Effector memory CD8-positive, alpha-beta T cell (primary cell): Measurements from ENCODE around the gene TBC1D16.

Experiments used
- ATAC-seq: fragments of 150-1000 bp; cut with Tn5 transposase; replicated peaks from 2 replicates; pipeline ENCODE4 v1.10.0; 2021; ENCODE audit warnings: mild to moderate bottlenecking, moderate library complexity
- DNase-seq, 3 experiments: peaks; one replicate each; pipeline ENCODE4 v3.0.0; 2021
- H3K27ac Mint-ChIP-seq, 2 donors: one replicate each; pipeline ENCODE4 v1.8.0; 2022; ENCODE audit warnings: mild to moderate bottlenecking in 2 of 2, mixed read lengths in 2 of 2, moderate library complexity in 2 of 2
- H3K27me3 Mint-ChIP-seq, 2 donors: one replicate each; pipeline ENCODE4 v1.8.0; 2022; ENCODE audit warnings: mixed read lengths in 2 of 2
- H3K36me3 Mint-ChIP-seq: one replicate; pipeline ENCODE4 v1.8.0; 2022; ENCODE audit warnings: mild to moderate bottlenecking, moderate library complexity, mixed read lengths; ENCODE audit not compliant: insufficient read depth
- H3K4me1 Mint-ChIP-seq, 2 donors: one replicate each; pipeline ENCODE4 v1.8.0; 2022; ENCODE audit warnings: low read depth in 2 of 2, mixed read lengths in 2 of 2
- H3K4me3 Mint-ChIP-seq, 2 donors: one replicate each; pipeline ENCODE4 v1.8.0; 2022; ENCODE audit warnings: mild to moderate bottlenecking in 2 of 2, mixed read lengths in 2 of 2, moderate library complexity in 2 of 2
- H3K9me3 Mint-ChIP-seq, 2 donors: one replicate each; pipeline ENCODE4 v1.8.0; 2022; ENCODE audit warnings: mixed read lengths in 2 of 2

The TBC1D16 gene

GRCh38 chr17:80025796-80026195 lies 9.9 kb downstream of the TBC1D16 start:
- no peak overlapping the region for H3K4me3 Mint-ChIP-seq
- H3K27ac Mint-ChIP-seq: no peak overlapping the region
- DNase-seq (no peak), ATAC-seq (no peak)
- no peaks in the 10 kb centered on the region for H3K4me1 Mint-ChIP-seq
- H3K27me3 Mint-ChIP-seq: no peaks in the 10 kb centered on the region
- H3K9me3 Mint-ChIP-seq: no peaks in the 10 kb centered on the region
- H3K36me3 Mint-ChIP-seq: peaks cover 3% of the 10 kb centered on the region

- DNase-seq (no peak), ATAC-seq (no peak)
- Mint-ChIP-seq H3K27ac (no peak overlapping the region), H3K27me3 (no peaks in the 10 kb centered on the region), H3K9me3 (no peaks in the 10 kb centered on the region), H3K4me3 (no peak overlapping the region), H3K4me1 (no peaks in the 10 kb centered on the region), H3K36me3 (peaks cover 3% of the 10 kb centered on the region)
Measured at GRCh38 chr17:80025140-80025539, 10.5 kb downstream of the TBC1D16 start.

- Mint-ChIP-seq H3K4me1 (no peaks in the 10 kb centered on the region), H3K9me3 (no peaks in the 10 kb centered on the region), H3K27ac (no peak overlapping the region), H3K4me3 (no peak overlapping the region), H3K27me3 (no peaks in the 10 kb centered on the region), H3K36me3 (peaks cover 3% of the 10 kb centered on the region)
- DNase-seq (no peak), ATAC-seq (no peak)
Measured at GRCh38 chr17:80024206-80024972, 11.3 kb downstream of the TBC1D16 start.

- ATAC-seq (no peak), DNase-seq (no peak)
- H3K27ac Mint-ChIP-seq: no peak overlapping the region
- no peaks in the 10 kb centered on the region for H3K4me1 Mint-ChIP-seq
- H3K36me3 Mint-ChIP-seq: peaks cover 3% of the 10 kb centered on the region
- H3K4me3 Mint-ChIP-seq: no peak overlapping the region
- H3K9me3 Mint-ChIP-seq: no peaks in the 10 kb centered on the region
- H3K27me3 Mint-ChIP-seq: no peaks in the 10 kb centered on the region
Measured at GRCh38 chr17:80023481-80024205, 12.0 kb downstream of the TBC1D16 start.

GRCh38 chr17:80021600-80021999 lies 14.1 kb downstream of the TBC1D16 start:
- DNase-seq (no peak), ATAC-seq (no peak)
- Mint-ChIP-seq H3K36me3 (peaks cover 3% of the 10 kb centered on the region), H3K27ac (no peak overlapping the region), H3K27me3 (no peaks in the 10 kb centered on the region), H3K4me3 (no peak overlapping the region), H3K4me1 (no peaks in the 10 kb centered on the region), H3K9me3 (no peaks in the 10 kb centered on the region)

GRCh38 chr17:80018917-80019651 lies 16.6 kb downstream of the TBC1D16 start:
- ATAC-seq: no peak
- H3K27me3 Mint-ChIP-seq: no peaks in the 10 kb centered on the region
- H3K9me3 Mint-ChIP-seq: no peaks in the 10 kb centered on the region
- H3K4me3 Mint-ChIP-seq: no peak overlapping the region
- no peaks in the 10 kb centered on the region for H3K4me1 Mint-ChIP-seq
- no peak for DNase-seq
- no peak overlapping the region for H3K27ac Mint-ChIP-seq
- peaks cover 3% of the 10 kb centered on the region for H3K36me3 Mint-ChIP-seq

- no peaks in the 10 kb centered on the region for H3K27me3 Mint-ChIP-seq
- H3K36me3 Mint-ChIP-seq: no peaks in the 10 kb centered on the region
- H3K9me3 Mint-ChIP-seq: no peaks in the 10 kb centered on the region
- H3K4me3 Mint-ChIP-seq: no peak overlapping the region
- DNase-seq: no peak
- H3K4me1 Mint-ChIP-seq: no peaks in the 10 kb centered on the region
- ATAC-seq: no peak
- H3K27ac Mint-ChIP-seq: peak overlapping the region; percentile 6 to 26
Measured at GRCh38 chr17:80017226-80018010, 18.3 kb downstream of the TBC1D16 start.

- H3K4me3 Mint-ChIP-seq: no peak overlapping the region
- H3K9me3 Mint-ChIP-seq: no peaks in the 10 kb centered on the region
- no peak for ATAC-seq
- H3K27ac Mint-ChIP-seq: peak overlapping the region in 1 of 2 donors; percentile 41
- no peak for DNase-seq
- no peaks in the 10 kb centered on the region for H3K27me3 Mint-ChIP-seq
- no peaks in the 10 kb centered on the region for H3K4me1 Mint-ChIP-seq
- H3K36me3 Mint-ChIP-seq: no peaks in the 10 kb centered on the region
Measured at GRCh38 chr17:80012765-80013741, 22.6 kb downstream of the TBC1D16 start.

GRCh38 chr17:80011989-80012555 lies 23.6 kb downstream of the TBC1D16 start:
- Mint-ChIP-seq H3K4me1 (no peaks in the 10 kb centered on the region), H3K9me3 (no peaks in the 10 kb centered on the region), H3K27me3 (no peaks in the 10 kb centered on the region), H3K27ac (no peak overlapping the region), H3K36me3 (no peaks in the 10 kb centered on the region), H3K4me3 (no peak overlapping the region)
- DNase-seq (no peak), ATAC-seq (no peak)

GRCh38 chr17:80010283-80010858 lies 25.3 kb downstream of the TBC1D16 start:
- DNase-seq (no peak), ATAC-seq (no peak)
- no peak overlapping the region for H3K4me3 Mint-ChIP-seq
- H3K4me1 Mint-ChIP-seq: peaks cover 5 to 8% of the 10 kb centered on the region in 2 donors
- no peaks in the 10 kb centered on the region for H3K27me3 Mint-ChIP-seq
- H3K36me3 Mint-ChIP-seq: no peaks in the 10 kb centered on the region
- no peaks in the 10 kb centered on the region for H3K9me3 Mint-ChIP-seq
- no peak overlapping the region for H3K27ac Mint-ChIP-seq

GRCh38 chr17:80009391-80010282 lies 26.0 kb downstream of the TBC1D16 start:
- Mint-ChIP-seq H3K36me3 (no peaks in the 10 kb centered on the region), H3K4me3 (no peak overlapping the region), H3K9me3 (no peaks in the 10 kb centered on the region), H3K4me1 (peaks cover 5 to 8% of the 10 kb centered on the region in 2 donors), H3K27me3 (no peaks in the 10 kb centered on the region), H3K27ac (no peak overlapping the region)
- ATAC-seq: no peak
- DNase-seq: no peak
